ENCODE measurements around the gene SLC4A5.

DNA sequence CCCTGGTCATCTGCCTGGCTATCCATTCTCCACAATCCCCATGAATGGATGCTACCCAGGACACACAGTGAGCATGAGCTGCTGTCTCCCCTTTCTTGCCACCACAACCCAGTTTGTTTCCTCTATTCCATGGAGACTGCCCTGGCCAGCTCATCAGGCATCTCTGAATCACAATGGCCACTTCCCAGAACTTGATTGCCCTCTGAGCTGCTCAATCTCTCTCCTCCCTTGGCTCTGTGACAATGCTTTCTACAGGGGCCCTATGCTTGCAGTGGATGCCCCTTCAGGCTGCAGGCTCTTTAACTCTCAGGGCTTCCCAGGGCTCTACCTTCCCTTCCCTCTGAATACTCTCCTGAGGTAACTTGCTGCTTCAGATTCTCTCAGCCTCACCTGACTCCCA is 14.4 kb upstream of the SLC4A5 start:
- no peak for TF ChIP-seq PAX5 (IDR thresholded peaks at IDR 0.05; ENCODE audit: insufficient read depth, low read length, severe bottlenecking)
- no peak for TF ChIP-seq TAF1 (IDR thresholded peaks at IDR 0.05; ENCODE audit: low read depth, low read length)
